ENCODE data around the gene FOXM1. TPM values are rescaled to one million over a fixed set of nuclear protein-coding genes. Genes with fewer than 3 reads are reported as not detected.
"Not testable (repeated sequence)": the region's sequence is repeated elsewhere in the genome, so short reads cannot be mapped to it uniquely, and the experiment has no call there.

Gene FOXM1
- total RNA-seq, 4 donors from 2014 or later = 0.09 to 4.3 (median 0.50) TPM

DNA sequence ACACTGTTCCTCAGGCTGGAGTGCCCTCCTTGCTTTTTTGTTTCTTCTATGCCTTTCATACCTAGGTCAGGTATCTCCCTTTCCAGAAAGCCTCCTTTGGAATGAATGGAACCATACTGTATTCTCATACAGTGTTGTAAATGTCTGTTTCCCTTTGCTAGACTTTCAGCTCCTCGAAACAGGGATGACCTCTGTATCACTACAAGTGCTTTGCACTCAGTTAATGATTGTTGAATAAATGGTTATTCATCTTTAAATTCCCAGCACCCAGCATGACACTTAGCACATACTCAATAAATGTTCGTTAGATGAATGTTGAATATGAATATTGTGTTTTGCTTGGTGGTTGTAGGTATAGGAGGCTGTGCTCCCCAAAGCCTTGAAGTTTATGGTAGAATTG, 7.8 kb upstream of the FOXM1 start:
- ATAC-seq (ENCODE audit: low FRiP score) (no peak), DNase-seq (ENCODE audit: low spot score) (no peak)
- TF ChIP-seq CTCF (IDR thresholded peaks at IDR 0.05) = no peak

GRCh38 chr12:2879853-2880252, 2.9 kb upstream of the FOXM1 start:
- ATAC-seq (ENCODE audit: low FRiP score) = no peak
- DNase-seq (ENCODE audit: low spot score) = no peak
- no peak for TF ChIP-seq CTCF (IDR thresholded peaks at IDR 0.05)

DNA sequence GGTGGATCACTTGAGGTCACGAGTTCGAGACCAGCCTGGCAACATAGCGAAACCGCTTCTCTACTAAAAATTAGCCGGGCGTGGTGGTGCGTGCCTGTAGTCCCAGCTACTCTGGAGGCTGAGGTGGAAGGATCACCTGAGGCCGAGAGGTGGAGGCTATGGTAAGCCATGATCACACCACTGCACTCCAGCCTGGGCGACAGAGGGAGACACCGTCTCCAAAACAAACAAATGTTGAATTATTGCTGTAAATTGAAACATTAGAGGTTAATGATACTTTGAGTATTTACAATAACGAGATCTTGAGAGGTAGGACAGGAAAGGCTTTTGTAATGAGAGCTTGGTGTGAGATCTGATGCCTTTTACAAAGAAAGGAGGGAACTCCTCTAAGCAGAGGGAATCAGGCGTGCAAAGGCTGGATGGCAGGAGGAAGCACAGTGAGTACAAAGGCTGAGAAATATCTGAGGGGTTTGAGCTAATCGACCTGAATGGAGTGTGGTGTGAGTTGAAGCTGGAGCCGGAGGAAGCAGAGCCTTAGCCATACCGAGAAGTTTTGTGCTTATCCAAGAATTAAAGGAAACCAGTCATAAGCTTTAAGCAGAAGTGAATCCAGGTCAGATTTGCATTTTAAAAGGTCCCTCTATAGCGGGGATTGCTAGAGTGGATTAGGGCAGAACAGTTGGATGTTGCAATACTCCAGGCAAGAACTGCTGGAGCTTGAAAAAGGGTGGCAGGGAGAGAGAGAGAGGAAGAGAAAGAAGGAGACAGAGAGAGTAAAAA, 1.2 kb upstream of the FOXM1 start:
- DNase-seq (ENCODE audit: low spot score) = no peak
- TF ChIP-seq CTCF (IDR thresholded peaks at IDR 0.05) = no peak
- peak; percentile 14 for ATAC-seq (ENCODE audit: low FRiP score)

- no peak for DNase-seq (ENCODE audit: low spot score)
- TF ChIP-seq CTCF (IDR thresholded peaks at IDR 0.05) = no peak
- ATAC-seq (ENCODE audit: low FRiP score) = peak; percentile 48
These were observed 435 bp downstream of the FOXM1 start for GRCh38 chr12:2876431-2877046.

DNA sequence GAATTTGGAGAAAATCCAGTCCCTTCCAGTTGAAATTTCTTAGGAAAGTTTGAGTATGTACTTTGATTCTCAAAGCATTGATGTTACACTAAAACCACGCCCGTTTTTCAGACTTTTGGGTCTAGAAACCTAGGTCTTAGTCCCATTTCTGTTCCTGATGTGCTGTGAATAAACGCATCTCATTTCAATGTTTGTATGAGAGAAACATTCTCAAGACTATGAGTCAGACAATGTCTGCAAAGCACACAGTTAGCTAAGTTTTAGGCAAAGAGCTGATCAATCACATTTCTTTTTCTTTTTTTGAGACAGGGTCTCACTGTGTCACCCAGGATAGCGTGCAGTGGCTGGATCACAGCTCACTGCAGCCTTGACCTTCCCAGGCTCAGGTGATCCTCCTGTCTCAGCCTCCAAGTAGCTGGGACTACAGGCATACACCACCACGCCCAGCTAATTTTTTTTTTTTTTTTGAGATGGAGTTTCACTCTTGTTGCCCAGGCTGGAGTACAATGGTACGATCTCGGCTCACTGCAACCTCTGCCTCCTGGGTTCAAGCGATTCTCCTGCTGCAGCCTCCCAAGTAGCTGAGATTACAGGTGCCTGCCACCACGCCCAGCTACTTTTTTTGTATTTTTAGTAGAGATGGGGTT, 7.9 kb downstream of the FOXM1 start:
- DNase-seq (ENCODE audit: low spot score); ATAC-seq (ENCODE audit: low FRiP score): not testable (repeated sequence)

- no peak for TF ChIP-seq CTCF (IDR thresholded peaks at IDR 0.05)
- DNase-seq (ENCODE audit: low spot score) (no peak), ATAC-seq (ENCODE audit: low FRiP score) (no peak)
These were observed 12.8 kb downstream of the FOXM1 start for GRCh38 chr12:2864198-2864597.

GRCh38 chr12:2863402-2863801, 13.6 kb downstream of the FOXM1 start:
- not testable (repeated sequence) for ATAC-seq (ENCODE audit: low FRiP score); DNase-seq (ENCODE audit: low spot score)

DNA sequence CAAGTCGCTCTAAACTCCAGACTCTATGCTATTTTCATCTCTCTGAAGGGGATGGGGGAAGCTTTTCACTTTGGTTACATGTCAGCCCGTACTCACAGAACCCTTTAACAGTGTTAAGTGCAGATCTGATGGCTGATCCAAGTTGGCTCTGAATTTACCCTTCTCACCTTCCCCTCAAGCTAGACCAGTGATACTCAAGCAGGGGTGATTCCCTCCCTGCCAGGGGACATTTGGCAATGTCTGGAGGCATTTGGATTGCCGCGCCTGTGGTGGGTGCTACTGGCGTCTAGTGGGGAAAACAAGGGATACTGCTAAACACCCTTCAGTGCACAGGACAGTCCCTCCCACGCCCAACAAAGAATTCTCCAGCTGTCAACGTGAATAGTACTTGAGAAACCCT, 14.1 kb downstream of the FOXM1 start:
- no peak for TF ChIP-seq CTCF (IDR thresholded peaks at IDR 0.05)
- DNase-seq (ENCODE audit: low spot score) (no peak), ATAC-seq (ENCODE audit: low FRiP score) (no peak)
